ENCODE measurements around the gene CCDC144A.
"Not testable (repeated sequence)": the region's sequence is repeated elsewhere in the genome, so short reads cannot be mapped to it uniquely, and the experiment has no call there.

CCDC144A gene

GRCh38 chr17:16653367-16654041 is 36.5 kb upstream of the CCDC144A start, which contains the start of gene ZNF624:
Gene ZNF624, minus strand, starts transcription at chr17:16653850.
- TF ChIP-seq EZH2phosphoT487 (IDR thresholded peaks at IDR 0.05; ENCODE audit: low read length) (no peak), EZH2 (optimal IDR thresholded peaks at IDR 0.05; ENCODE audit: low read depth, low read length) (no peak), CTCF (IDR thresholded peaks at IDR 0.05; ENCODE audit: low read length) (no peak)

GRCh38 chr17:16661217-16661616 is 28.8 kb upstream of the CCDC144A start:
- Histone ChIP-seq H3K9me2 (replicated peaks; ENCODE audit: insufficient read depth, low read length) (no peaks in the 10 kb centered on the region), H3K36me3 (replicated peaks; ENCODE audit: insufficient read depth, low read length) (no peaks in the 10 kb centered on the region), H2AFZ (ENCODE audit: low read length) (no peak overlapping the region), H3K79me2 (ENCODE audit: low read length) (no peaks in the 10 kb centered on the region), H3K27ac (ENCODE audit: low read length) (no peak overlapping the region), H3K9ac (ENCODE audit: low read length) (no peak overlapping the region), H3K4me1 (ENCODE audit: low read length) (no peaks in the 10 kb centered on the region), H3F3A (ENCODE audit: insufficient read depth, low read length) (no peaks in the 10 kb centered on the region), H3K4me3 (ENCODE audit: low read length) (no peak overlapping the region), H3K9me3 (replicated peaks; ENCODE audit: insufficient read depth, low read length) (no peaks in the 10 kb centered on the region), H4K20me1 (ENCODE audit: insufficient read depth, low read length) (no peaks in the 10 kb centered on the region), H3K27me3 (replicated peaks; ENCODE audit: insufficient read depth, low read length) (no peaks in the 10 kb centered on the region), H3K4me2 (ENCODE audit: low read depth, low read length) (no peak overlapping the region)
- TF ChIP-seq EZH2phosphoT487 (IDR thresholded peaks at IDR 0.05; ENCODE audit: low read length) = no peak
- no peak for TF ChIP-seq CTCF (IDR thresholded peaks at IDR 0.05; ENCODE audit: low read length)
- no peak for TF ChIP-seq EZH2 (optimal IDR thresholded peaks at IDR 0.05; ENCODE audit: low read depth, low read length)
- no peak for DNase-seq

More at GRCh38 chr17:16653367-16654041, 36.5 kb upstream of the CCDC144A start, which contains the start of gene ZNF624:
- Histone ChIP-seq H4K20me1 (ENCODE audit: insufficient read depth, low read length) (no peaks in the 10 kb centered on the region), H2AFZ (ENCODE audit: low read length) (peak within 1 kb of the TSS; percentile 98), H3K27me3 (replicated peaks; ENCODE audit: insufficient read depth, low read length) (peaks cover 18% of the 10 kb centered on the region), H3K9ac (ENCODE audit: low read length) (peak within 1 kb of the TSS; percentile 79), H3K4me2 (ENCODE audit: low read depth, low read length) (peak within 1 kb of the TSS; percentile 75), H3K4me1 (ENCODE audit: low read length) (no peaks in the 10 kb centered on the region), H3F3A (ENCODE audit: insufficient read depth, low read length) (peaks cover 5% of the 10 kb centered on the region; the same call in 1 of the 2 replicates), H3K27ac (ENCODE audit: low read length) (peak within 1 kb of the TSS; percentile 50; the same call in 1 of the 2 replicates), H3K79me2 (ENCODE audit: low read length) (no peaks in the 10 kb centered on the region), H3K36me3 (replicated peaks; ENCODE audit: insufficient read depth, low read length) (no peaks in the 10 kb centered on the region), H3K9me2 (replicated peaks; ENCODE audit: insufficient read depth, low read length) (no peaks in the 10 kb centered on the region), H3K9me3 (replicated peaks; ENCODE audit: insufficient read depth, low read length) (no peaks in the 10 kb centered on the region), H3K4me3 (ENCODE audit: low read length) (peak within 1 kb of the TSS; percentile 83)
- DNase-seq = peak; percentile 89

GRCh38 chr17:16662936-16663335 is 27.1 kb upstream of the CCDC144A start:
- Histone ChIP-seq H3K4me1 (ENCODE audit: low read length) (no peaks in the 10 kb centered on the region), H3K9me3 (replicated peaks; ENCODE audit: insufficient read depth, low read length) (no peaks in the 10 kb centered on the region), H3K4me2 (ENCODE audit: low read depth, low read length) (no peak overlapping the region), H3F3A (ENCODE audit: insufficient read depth, low read length) (no peaks in the 10 kb centered on the region), H3K27ac (ENCODE audit: low read length) (no peak overlapping the region), H3K9ac (ENCODE audit: low read length) (no peak overlapping the region), H3K79me2 (ENCODE audit: low read length) (no peaks in the 10 kb centered on the region), H3K27me3 (replicated peaks; ENCODE audit: insufficient read depth, low read length) (no peaks in the 10 kb centered on the region), H4K20me1 (ENCODE audit: insufficient read depth, low read length) (no peaks in the 10 kb centered on the region), H3K9me2 (replicated peaks; ENCODE audit: insufficient read depth, low read length) (no peaks in the 10 kb centered on the region), H3K4me3 (ENCODE audit: low read length) (no peak overlapping the region), H3K36me3 (replicated peaks; ENCODE audit: insufficient read depth, low read length) (no peaks in the 10 kb centered on the region), H2AFZ (ENCODE audit: low read length) (no peak overlapping the region)
- no peak for TF ChIP-seq EZH2phosphoT487 (IDR thresholded peaks at IDR 0.05; ENCODE audit: low read length)
- no peak for TF ChIP-seq CTCF (IDR thresholded peaks at IDR 0.05; ENCODE audit: low read length)
- TF ChIP-seq EZH2 (optimal IDR thresholded peaks at IDR 0.05; ENCODE audit: low read depth, low read length) = no peak
- DNase-seq = no peak

- H3K4me3 ChIP-seq (ENCODE audit: low read length); H3K9ac ChIP-seq (ENCODE audit: low read length); H2AFZ ChIP-seq (ENCODE audit: low read length): not testable (repeated sequence)
Measured at GRCh38 chr17:16666553-16666906, 23.5 kb upstream of the CCDC144A start.

GRCh38 chr17:16666907-16667636 is 23.0 kb upstream of the CCDC144A start:
- H3K9me3 ChIP-seq (replicated peaks; ENCODE audit: insufficient read depth, low read length); H2AFZ ChIP-seq (ENCODE audit: low read length); H3K27me3 ChIP-seq (replicated peaks; ENCODE audit: insufficient read depth, low read length); H3K36me3 ChIP-seq (replicated peaks; ENCODE audit: insufficient read depth, low read length); H3K79me2 ChIP-seq (ENCODE audit: low read length); H3K27ac ChIP-seq (ENCODE audit: low read length); H3K9me2 ChIP-seq (replicated peaks; ENCODE audit: insufficient read depth, low read length); H3K4me3 ChIP-seq (ENCODE audit: low read length); H3K9ac ChIP-seq (ENCODE audit: low read length); H3F3A ChIP-seq (ENCODE audit: insufficient read depth, low read length); DNase-seq; H4K20me1 ChIP-seq (ENCODE audit: insufficient read depth, low read length); H3K4me1 ChIP-seq (ENCODE audit: low read length); H3K4me2 ChIP-seq (ENCODE audit: low read depth, low read length): not testable (repeated sequence)

More at GRCh38 chr17:16666553-16666906, 23.5 kb upstream of the CCDC144A start:
- not testable (repeated sequence) for H3K4me2 ChIP-seq (ENCODE audit: low read depth, low read length); DNase-seq; H3K27me3 ChIP-seq (replicated peaks; ENCODE audit: insufficient read depth, low read length); H3K9me3 ChIP-seq (replicated peaks; ENCODE audit: insufficient read depth, low read length); H3K27ac ChIP-seq (ENCODE audit: low read length); H3K4me1 ChIP-seq (ENCODE audit: low read length); H4K20me1 ChIP-seq (ENCODE audit: insufficient read depth, low read length); H3K79me2 ChIP-seq (ENCODE audit: low read length); H3K36me3 ChIP-seq (replicated peaks; ENCODE audit: insufficient read depth, low read length); H3K9me2 ChIP-seq (replicated peaks; ENCODE audit: insufficient read depth, low read length); H3F3A ChIP-seq (ENCODE audit: insufficient read depth, low read length)

Measured in MM.1S (cell line).